Measurements from ENCODE around the gene SPAG17.

DNA sequence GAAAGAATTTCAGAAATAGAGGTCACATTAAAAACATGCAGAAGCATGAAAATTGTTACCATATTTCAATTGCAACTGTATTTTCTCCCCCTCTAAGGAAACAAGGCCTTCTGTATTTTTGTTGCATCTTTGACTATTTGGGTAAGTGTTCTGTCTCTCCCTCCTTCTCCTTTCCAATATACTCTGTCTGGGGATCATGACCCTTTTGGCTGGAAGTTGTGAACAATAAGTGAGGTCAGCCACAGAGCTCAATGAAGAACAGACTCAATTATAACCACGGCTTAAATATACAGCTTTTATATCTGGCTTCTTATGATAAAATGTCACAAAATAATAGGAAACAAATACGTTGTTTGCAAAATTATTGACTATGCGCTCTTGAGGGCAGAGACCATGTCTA, 47.1 kb downstream of the SPAG17 start:
- TF ChIP-seq POLR2A (IDR thresholded peaks at IDR 0.05): no peak
- TF ChIP-seq, protein P1, sequence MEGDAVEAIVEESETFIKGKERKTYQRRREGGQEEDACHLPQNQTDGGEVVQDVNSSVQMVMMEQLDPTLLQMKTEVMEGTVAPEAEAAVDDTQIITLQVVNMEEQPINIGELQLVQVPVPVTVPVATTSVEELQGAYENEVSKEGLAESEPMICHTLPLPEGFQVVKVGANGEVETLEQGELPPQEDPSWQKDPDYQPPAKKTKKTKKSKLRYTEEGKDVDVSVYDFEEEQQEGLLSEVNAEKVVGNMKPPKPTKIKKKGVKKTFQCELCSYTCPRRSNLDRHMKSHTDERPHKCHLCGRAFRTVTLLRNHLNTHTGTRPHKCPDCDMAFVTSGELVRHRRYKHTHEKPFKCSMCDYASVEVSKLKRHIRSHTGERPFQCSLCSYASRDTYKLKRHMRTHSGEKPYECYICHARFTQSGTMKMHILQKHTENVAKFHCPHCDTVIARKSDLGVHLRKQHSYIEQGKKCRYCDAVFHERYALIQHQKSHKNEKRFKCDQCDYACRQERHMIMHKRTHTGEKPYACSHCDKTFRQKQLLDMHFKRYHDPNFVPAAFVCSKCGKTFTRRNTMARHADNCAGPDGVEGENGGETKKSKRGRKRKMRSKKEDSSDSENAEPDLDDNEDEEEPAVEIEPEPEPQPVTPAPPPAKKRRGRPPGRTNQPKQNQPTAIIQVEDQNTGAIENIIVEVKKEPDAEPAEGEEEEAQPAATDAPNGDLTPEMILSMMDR (IDR thresholded peaks at IDR 0.05): no peak

Measured in Peyer's patch (tissue), 4 donors.